Subcutaneous adipose tissue (tissue), 4 donors: ENCODE measurements around the gene FFAR4. TPM values are rescaled to one million over a fixed set of nuclear protein-coding genes. Genes with fewer than 3 reads are reported as not detected.

Experiments
- total RNA-seq, 4 donors: library from RNA; depleted of rRNA; stranded (reverse); fragments of >200 nt; gene quantifications; one replicate each; pipeline ENCODE4 v1.1.0, GENCODE V29; 2016
- TF ChIP-seq, protein P1 (sequence below): fragments of 450-650 bp; IDR thresholded peaks from one replicate; pipeline ENCODE4 v1.5.1; 2016; ENCODE audit warnings: low read depth, mild to moderate bottlenecking, control low read depth, antibody characterized with exemption, moderate library complexity

Gene FFAR4
- total RNA-seq, 4 donors from 2014 or later: 1.1 to 5.8 (median 1.7) TPM

DNA sequence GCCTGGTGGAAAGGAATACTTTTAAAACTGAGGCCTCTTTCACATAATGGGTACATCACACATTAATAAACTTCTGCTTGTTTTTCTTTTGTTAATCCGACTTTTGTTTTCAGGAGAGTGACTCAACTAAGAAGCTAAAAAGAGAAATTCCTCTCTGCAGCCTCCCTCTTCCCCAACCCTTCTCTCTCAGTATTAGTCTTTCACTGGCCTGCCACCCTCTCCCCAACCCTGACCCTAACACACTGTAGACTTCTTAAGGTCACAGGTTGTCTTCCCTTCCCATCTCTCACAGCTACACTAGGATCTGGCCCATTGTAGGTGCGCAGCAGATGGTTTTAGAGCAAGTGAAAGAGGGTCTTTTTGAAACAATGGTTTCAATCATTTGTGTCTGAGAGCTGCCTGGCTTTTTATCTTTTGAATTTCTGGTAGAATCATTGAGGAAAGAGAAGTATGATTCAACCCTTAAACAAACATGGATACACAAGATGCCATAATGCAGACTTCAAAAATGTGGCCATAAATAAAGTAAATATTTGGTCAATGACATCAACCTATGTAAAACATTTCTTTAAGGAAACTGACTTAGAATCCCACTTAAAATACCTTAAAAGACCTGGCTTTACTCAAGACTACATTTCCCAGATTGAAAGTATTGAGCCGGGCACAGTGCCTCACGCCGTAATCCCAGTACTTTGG is 17.9 kb upstream of the FFAR4 start:
- TF ChIP-seq, protein P1, sequence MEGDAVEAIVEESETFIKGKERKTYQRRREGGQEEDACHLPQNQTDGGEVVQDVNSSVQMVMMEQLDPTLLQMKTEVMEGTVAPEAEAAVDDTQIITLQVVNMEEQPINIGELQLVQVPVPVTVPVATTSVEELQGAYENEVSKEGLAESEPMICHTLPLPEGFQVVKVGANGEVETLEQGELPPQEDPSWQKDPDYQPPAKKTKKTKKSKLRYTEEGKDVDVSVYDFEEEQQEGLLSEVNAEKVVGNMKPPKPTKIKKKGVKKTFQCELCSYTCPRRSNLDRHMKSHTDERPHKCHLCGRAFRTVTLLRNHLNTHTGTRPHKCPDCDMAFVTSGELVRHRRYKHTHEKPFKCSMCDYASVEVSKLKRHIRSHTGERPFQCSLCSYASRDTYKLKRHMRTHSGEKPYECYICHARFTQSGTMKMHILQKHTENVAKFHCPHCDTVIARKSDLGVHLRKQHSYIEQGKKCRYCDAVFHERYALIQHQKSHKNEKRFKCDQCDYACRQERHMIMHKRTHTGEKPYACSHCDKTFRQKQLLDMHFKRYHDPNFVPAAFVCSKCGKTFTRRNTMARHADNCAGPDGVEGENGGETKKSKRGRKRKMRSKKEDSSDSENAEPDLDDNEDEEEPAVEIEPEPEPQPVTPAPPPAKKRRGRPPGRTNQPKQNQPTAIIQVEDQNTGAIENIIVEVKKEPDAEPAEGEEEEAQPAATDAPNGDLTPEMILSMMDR: no peak

DNA sequence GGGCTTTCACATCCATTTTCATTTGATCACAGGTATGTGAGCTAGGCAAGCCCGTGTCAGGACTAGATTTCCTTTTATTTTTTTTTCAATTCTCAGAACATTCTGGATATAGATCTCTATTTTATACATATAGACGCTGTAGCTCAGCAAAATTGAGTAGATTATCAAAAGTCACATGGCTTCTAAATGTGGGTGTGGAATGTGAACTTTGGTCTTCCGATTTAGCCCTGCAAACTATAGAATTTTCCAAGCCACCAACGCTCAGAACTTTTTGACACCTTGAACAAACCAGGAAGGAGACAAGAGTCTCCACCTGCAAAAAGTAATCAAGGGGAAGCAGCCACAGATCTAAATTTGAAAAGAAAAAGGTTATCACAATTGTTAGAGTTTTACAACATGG is 15.9 kb upstream of the FFAR4 start:
- TF ChIP-seq, protein P1: no peak

DNA sequence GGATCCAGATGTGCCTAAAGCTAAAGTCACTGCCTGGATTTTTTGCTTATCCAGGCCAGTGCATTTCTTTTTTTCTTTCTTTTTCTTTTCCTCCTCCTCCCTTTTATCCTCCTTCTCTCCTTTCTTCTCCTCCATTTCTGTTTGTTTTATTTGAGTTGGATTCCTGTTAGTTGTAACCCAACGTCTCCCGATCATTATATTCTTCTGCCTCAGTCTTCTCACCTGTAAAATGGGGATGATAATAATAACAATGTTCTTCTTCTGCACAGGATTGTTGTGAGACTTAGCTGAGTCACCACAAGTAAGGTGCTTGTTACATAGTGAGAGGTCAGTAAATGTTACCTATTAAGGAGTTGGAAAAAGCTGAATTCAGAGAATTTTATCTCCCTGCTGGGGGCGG is 13.7 kb upstream of the FFAR4 start:
- TF ChIP-seq, protein P1: no peak

DNA sequence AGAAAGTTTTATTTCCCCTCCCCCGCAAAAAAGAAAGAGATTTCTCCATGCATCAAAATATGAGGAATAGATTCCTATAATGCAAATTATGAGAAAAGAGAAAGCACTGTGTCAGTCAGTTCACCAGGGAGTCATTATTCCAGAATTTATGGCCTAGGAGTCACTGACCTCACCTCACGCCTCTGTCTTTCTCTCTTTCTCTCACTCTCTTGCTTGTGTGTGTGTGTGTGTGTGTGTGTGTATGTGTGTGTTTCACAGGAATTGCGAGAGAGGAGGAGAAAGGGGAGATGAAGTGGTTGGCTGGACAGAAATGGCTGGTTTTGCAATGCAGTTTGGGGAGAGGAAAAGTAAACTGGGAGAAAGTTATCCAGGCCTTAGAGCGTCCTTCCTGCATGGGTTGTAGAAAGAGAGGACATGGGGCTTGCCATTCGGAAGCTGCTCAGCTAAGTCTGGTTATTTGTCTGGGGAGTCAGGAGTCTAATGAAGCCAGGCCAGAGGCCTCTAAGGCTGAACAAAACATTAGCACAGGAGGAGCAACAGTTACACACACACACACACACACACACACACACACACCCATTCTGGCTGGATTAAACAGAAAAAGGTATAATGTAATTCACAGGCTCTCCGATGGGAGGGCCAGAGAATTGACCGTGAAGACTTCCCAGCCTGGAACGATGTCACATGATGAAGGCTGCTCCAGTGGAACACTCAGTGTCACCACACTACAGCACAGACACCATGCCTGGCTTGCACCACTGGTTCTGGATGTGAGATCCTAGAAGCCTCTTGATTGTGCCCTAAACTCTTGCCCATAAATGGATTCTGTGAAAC is 12.8 kb upstream of the FFAR4 start:
- TF ChIP-seq, protein P1: no peak

DNA sequence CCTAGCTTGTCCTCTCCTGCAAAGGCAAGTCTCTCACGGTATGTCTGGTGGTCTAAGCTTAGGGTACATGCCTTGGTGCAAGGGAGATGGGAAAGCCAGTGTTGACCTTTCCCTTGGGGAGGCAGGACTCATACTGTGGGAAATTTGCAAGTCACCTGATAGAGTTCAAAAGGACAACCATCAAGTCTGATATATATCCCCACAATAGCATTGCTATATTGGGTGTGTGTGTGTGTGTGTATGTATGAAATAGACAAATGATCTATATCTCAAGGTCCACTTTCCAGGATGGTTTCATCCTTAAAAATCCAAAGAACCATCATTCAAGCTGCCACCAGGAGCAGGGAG is 12.2 kb upstream of the FFAR4 start:
- TF ChIP-seq, protein P1: no peak

DNA sequence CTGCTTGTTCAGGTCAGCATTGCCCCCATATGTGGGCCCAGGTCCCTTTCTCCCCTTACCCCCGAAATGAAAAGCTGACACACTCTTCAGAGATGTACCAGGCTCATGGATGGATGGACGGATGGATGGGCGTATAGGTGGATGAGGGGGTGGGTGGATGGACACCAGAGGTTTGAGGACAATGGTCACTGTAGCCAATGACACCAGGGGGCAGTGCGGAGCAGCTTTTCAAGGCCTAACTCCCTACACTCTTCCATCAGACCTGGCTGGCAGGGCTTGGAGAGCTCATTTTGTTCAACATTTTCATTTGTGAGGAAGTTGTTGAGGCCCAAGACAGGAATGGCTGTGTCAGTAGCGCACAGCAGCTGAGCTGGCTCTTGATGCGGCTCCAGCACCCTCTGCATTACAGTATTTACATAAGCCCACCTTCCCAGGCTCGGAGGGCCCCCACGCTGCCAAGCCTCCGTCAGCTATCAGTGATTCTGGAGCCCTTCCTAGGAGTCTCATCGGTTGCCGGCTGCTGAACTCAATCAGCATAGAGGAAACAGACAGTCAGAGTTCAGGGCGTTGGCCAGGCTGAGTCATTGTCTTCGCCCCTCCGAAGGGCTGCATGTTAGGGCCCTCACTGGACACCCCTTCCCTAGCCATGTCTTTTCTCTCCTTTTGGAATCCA is 11.6 kb upstream of the FFAR4 start:
- TF ChIP-seq, protein P1: no peak

DNA sequence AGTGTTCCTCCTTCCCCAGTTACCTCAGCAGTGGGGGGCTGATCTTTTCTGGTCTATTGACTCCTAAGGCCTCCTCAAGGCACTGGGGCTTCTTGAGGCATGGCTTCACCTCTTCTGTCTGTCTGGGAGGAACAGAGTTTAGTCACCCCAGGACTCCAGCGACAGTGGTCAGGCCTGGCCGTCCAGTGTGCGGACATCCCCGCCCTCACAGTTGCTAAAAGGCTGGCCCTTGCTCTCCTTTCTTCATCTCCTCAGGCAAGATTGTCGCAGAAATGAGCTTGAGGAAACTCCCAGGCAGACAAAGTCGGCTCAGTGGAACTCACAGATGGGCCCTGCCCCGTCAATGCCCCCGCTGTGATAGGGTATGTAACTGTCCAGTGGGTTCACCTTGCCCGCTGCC is 7.0 kb upstream of the FFAR4 start:
- TF ChIP-seq, protein P1: no peak
